ENCODE results near the gene CETN3.

Gene CETN3

DNA sequence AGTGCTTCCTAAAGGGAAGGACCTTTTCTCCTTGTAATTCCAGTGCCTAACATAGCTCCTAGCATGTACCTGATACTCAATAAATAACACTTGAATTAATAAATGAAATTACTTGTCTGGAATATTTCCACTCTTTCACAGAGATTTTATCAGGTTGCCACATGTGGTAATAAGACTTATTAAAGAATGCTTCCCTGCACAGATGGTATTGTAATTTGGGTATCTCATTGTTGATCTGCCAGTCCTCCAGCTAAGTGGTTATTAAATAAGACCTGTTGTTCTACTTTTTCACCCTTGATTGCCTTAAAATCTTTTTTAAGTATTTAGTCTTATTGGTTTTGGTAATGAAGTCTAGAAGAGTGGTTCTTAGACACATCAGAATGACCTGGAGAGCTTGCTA lies 28.1 kb upstream of the CETN3 start:
- Histone ChIP-seq H3K9ac (ENCODE audit: low read depth, low read length, poor library complexity) (no peak overlapping the region), H3K4me3 (ENCODE audit: low read length in 2 of 2) (no peak overlapping the region), H4K91ac (ENCODE audit: low read depth, low read length, poor library complexity) (no peak overlapping the region), H3K23ac (ENCODE audit: low read depth, low read length, poor library complexity) (no peak overlapping the region), H3K27me3 (ENCODE audit: control insufficient read depth in 3 of 3, insufficient read depth in 3 of 3, low read depth in 1 of 3, low read length in 3 of 3) (no peaks in the 10 kb centered on the region), H3K18ac (ENCODE audit: low read length) (no peak overlapping the region), H2BK120ac (ENCODE audit: low read depth, low read length) (no peak overlapping the region), H2BK12ac (ENCODE audit: low read length) (no peak overlapping the region), H3K4me2 (ENCODE audit: insufficient read depth, low read length, poor library complexity, severe bottlenecking) (no peak overlapping the region), H3K79me1 (ENCODE audit: low read depth, low read length) (no peaks in the 10 kb centered on the region), H2AFZ (ENCODE audit: low read length) (no peak overlapping the region), H3K36me3 (replicated peaks in 1 of 2; ENCODE audit: control insufficient read depth in 2 of 2, insufficient read depth in 2 of 2, low read length in 2 of 2) (no peaks in the 10 kb centered on the region), H3K27ac (replicated peaks; ENCODE audit: low read length) (no peak overlapping the region), H2BK15ac (ENCODE audit: low read length) (no peak overlapping the region), H3K4ac (ENCODE audit: low read length) (no peak overlapping the region), H3K14ac (ENCODE audit: low read length) (no peak overlapping the region), H4K8ac (ENCODE audit: low read depth, low read length) (no peak overlapping the region), H3K4me1 (ENCODE audit: control insufficient read depth in 2 of 2, insufficient read depth in 1 of 2, low read depth in 1 of 2, low read length in 2 of 2) (no peaks in the 10 kb centered on the region), H2BK5ac (ENCODE audit: low read length) (no peak overlapping the region), H3K9me3 (replicated peaks in 1 of 2; ENCODE audit: control insufficient read depth in 2 of 2, insufficient read depth in 1 of 2, low read depth in 1 of 2, low read length in 2 of 2) (no peaks in the 10 kb centered on the region), H2AK5ac (ENCODE audit: low read depth, low read length) (no peak overlapping the region)
- DNase-seq (ENCODE audit: low spot score), result no peak

DNA sequence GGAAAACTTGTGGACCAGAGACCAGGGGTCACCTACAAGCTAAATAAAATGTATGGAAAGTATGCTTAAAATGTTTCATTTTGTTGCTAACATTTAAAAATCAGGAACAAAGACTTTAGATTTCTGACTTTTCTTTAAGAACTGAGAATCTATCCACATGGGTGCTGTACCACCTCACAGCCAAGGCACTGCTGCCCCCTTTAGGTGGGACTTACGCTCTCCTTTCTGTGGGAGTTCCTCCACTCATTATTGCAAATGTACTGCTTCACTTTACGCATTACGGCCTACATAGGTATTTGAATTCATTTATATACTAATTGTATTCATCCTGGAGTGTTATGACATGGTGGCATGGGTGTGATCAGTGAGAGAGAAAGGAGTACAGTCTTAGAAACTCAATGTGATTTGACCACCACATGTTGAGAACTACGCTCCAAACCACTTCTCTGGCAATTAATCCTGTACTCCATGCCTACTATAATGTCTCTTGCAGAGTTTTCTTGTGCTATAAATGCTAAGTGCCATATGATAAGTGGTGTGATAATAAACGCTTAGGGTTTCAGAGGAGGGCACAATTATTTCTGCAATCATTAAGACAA lies 24.7 kb upstream of the CETN3 start:
- DNase-seq (ENCODE audit: low spot score), result no peak
- Histone ChIP-seq H4K91ac (ENCODE audit: low read depth, low read length, poor library complexity) (no peak overlapping the region), H2BK120ac (ENCODE audit: low read depth, low read length) (no peak overlapping the region), H3K23ac (ENCODE audit: low read depth, low read length, poor library complexity) (no peak overlapping the region), H3K9me3 (replicated peaks in 1 of 2; ENCODE audit: control insufficient read depth in 2 of 2, insufficient read depth in 1 of 2, low read depth in 1 of 2, low read length in 2 of 2) (no peaks in the 10 kb centered on the region), H2BK5ac (ENCODE audit: low read length) (no peak overlapping the region), H2BK12ac (ENCODE audit: low read length) (no peak overlapping the region), H3K4ac (ENCODE audit: low read length) (no peak overlapping the region), H2BK15ac (ENCODE audit: low read length) (no peak overlapping the region), H3K9ac (ENCODE audit: low read depth, low read length, poor library complexity) (no peak overlapping the region), H3K4me3 (ENCODE audit: low read length in 2 of 2) (no peak overlapping the region), H3K27ac (replicated peaks; ENCODE audit: low read length) (no peak overlapping the region), H3K27me3 (ENCODE audit: control insufficient read depth in 3 of 3, insufficient read depth in 3 of 3, low read depth in 1 of 3, low read length in 3 of 3) (no peaks in the 10 kb centered on the region), H3K36me3 (replicated peaks in 1 of 2; ENCODE audit: control insufficient read depth in 2 of 2, insufficient read depth in 2 of 2, low read length in 2 of 2) (no peaks in the 10 kb centered on the region), H4K8ac (ENCODE audit: low read depth, low read length) (no peak overlapping the region), H3K4me2 (ENCODE audit: insufficient read depth, low read length, poor library complexity, severe bottlenecking) (no peak overlapping the region), H3K4me1 (ENCODE audit: control insufficient read depth in 2 of 2, insufficient read depth in 1 of 2, low read depth in 1 of 2, low read length in 2 of 2) (no peaks in the 10 kb centered on the region), H3K79me1 (ENCODE audit: low read depth, low read length) (no peaks in the 10 kb centered on the region), H2AFZ (ENCODE audit: low read length) (peak overlapping the region; percentile 30), H2AK5ac (ENCODE audit: low read depth, low read length) (no peak overlapping the region), H3K14ac (ENCODE audit: low read length) (no peak overlapping the region), H3K18ac (ENCODE audit: low read length) (no peak overlapping the region)
- WGBS, 2 donors (ENCODE audit: extremely low coverage in 2 of 2, insufficient read length in 2 of 2, insufficient replicate concordance in 1 of 2), result no CpG with 5 or more reads among the region's 5 CpGs

DNA sequence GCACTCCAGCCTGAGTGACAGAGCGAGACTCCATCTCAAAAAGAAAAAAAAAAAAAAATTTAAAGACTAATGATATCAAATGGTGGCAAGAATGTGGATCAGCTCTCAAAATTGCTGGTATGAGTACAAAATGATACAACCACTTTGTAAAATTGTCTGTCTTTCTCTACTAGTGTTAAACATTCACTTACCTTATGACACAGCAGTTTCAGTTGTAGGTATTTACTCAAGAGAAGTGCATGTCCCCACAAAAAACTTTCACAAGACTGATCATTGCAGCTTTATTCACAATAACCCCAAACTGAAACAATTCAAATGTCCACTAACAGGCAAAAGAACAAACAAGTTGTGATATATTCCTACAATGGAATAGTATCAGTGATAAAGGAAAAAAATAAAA lies 14.7 kb upstream of the CETN3 start:
- H3K79me1 ChIP-seq (ENCODE audit: low read depth, low read length), result no peaks in the 10 kb centered on the region
- H2BK15ac ChIP-seq (ENCODE audit: low read length), result no peak overlapping the region
- no peak overlapping the region for H4K91ac ChIP-seq (ENCODE audit: low read depth, low read length, poor library complexity)
- H3K27me3 ChIP-seq (ENCODE audit: control insufficient read depth in 3 of 3, insufficient read depth in 3 of 3, low read depth in 1 of 3, low read length in 3 of 3), result no peaks in the 10 kb centered on the region
- H2AFZ ChIP-seq (ENCODE audit: low read length), result no peak overlapping the region
- no peak overlapping the region for H2AK5ac ChIP-seq (ENCODE audit: low read depth, low read length)
- no peak overlapping the region for H3K4me2 ChIP-seq (ENCODE audit: insufficient read depth, low read length, poor library complexity, severe bottlenecking)
- H3K14ac ChIP-seq (ENCODE audit: low read length), result no peak overlapping the region
- no peaks in the 10 kb centered on the region for H3K36me3 ChIP-seq (replicated peaks in 1 of 2; ENCODE audit: control insufficient read depth in 2 of 2, insufficient read depth in 2 of 2, low read length in 2 of 2)
- H3K4me3 ChIP-seq (ENCODE audit: low read length in 2 of 2), result no peak overlapping the region
- H3K9me3 ChIP-seq (replicated peaks in 1 of 2; ENCODE audit: control insufficient read depth in 2 of 2, insufficient read depth in 1 of 2, low read depth in 1 of 2, low read length in 2 of 2), result no peaks in the 10 kb centered on the region
- H2BK5ac ChIP-seq (ENCODE audit: low read length), result no peak overlapping the region
- no peak overlapping the region for H3K4ac ChIP-seq (ENCODE audit: low read length)
- no peak overlapping the region for H3K23ac ChIP-seq (ENCODE audit: low read depth, low read length, poor library complexity)
- H3K4me1 ChIP-seq (ENCODE audit: control insufficient read depth in 2 of 2, insufficient read depth in 1 of 2, low read depth in 1 of 2, low read length in 2 of 2), result peaks cover 0 to 1% of the 10 kb centered on the region in 2 donors
- H4K8ac ChIP-seq (ENCODE audit: low read depth, low read length), result no peak overlapping the region
- WGBS, 2 donors (ENCODE audit: extremely low coverage in 2 of 2, insufficient read length in 2 of 2, insufficient replicate concordance in 1 of 2), result no CpG with 5 or more reads among the region's 1 CpG
- no peak overlapping the region for H3K9ac ChIP-seq (ENCODE audit: low read depth, low read length, poor library complexity)
- DNase-seq (ENCODE audit: low spot score), result no peak
- H2BK120ac ChIP-seq (ENCODE audit: low read depth, low read length), result no peak overlapping the region
- no peak overlapping the region for H2BK12ac ChIP-seq (ENCODE audit: low read length)
- no peak overlapping the region for H3K18ac ChIP-seq (ENCODE audit: low read length)
- H3K27ac ChIP-seq (replicated peaks; ENCODE audit: low read length), result no peak overlapping the region

GRCh38 chr5:90421136-90421535 lies 11.6 kb upstream of the CETN3 start:
- H3K9ac ChIP-seq (ENCODE audit: low read depth, low read length, poor library complexity), result no peak overlapping the region
- no peak overlapping the region for H3K27ac ChIP-seq (replicated peaks; ENCODE audit: low read length)
- DNase-seq (ENCODE audit: low spot score), result no peak
- no peak overlapping the region for H3K4ac ChIP-seq (ENCODE audit: low read length)
- H3K9me3 ChIP-seq (replicated peaks in 1 of 2; ENCODE audit: control insufficient read depth in 2 of 2, insufficient read depth in 1 of 2, low read depth in 1 of 2, low read length in 2 of 2), result no peaks in the 10 kb centered on the region
- H2BK120ac ChIP-seq (ENCODE audit: low read depth, low read length), result no peak overlapping the region
- no peak overlapping the region for H4K8ac ChIP-seq (ENCODE audit: low read depth, low read length)
- H2AK5ac ChIP-seq (ENCODE audit: low read depth, low read length), result no peak overlapping the region
- no peak overlapping the region for H2BK5ac ChIP-seq (ENCODE audit: low read length)
- H4K91ac ChIP-seq (ENCODE audit: low read depth, low read length, poor library complexity), result no peak overlapping the region
- no peak overlapping the region for H3K23ac ChIP-seq (ENCODE audit: low read depth, low read length, poor library complexity)
- no peak overlapping the region for H2BK12ac ChIP-seq (ENCODE audit: low read length)
- H3K4me1 ChIP-seq (ENCODE audit: control insufficient read depth in 2 of 2, insufficient read depth in 1 of 2, low read depth in 1 of 2, low read length in 2 of 2), result peaks cover 0 to 1% of the 10 kb centered on the region in 2 donors
- no peak overlapping the region for H3K18ac ChIP-seq (ENCODE audit: low read length)
- no peaks in the 10 kb centered on the region for H3K27me3 ChIP-seq (ENCODE audit: control insufficient read depth in 3 of 3, insufficient read depth in 3 of 3, low read depth in 1 of 3, low read length in 3 of 3)
- no peak overlapping the region for H2BK15ac ChIP-seq (ENCODE audit: low read length)
- no peak overlapping the region for H3K4me2 ChIP-seq (ENCODE audit: insufficient read depth, low read length, poor library complexity, severe bottlenecking)
- no peak overlapping the region for H3K14ac ChIP-seq (ENCODE audit: low read length)
- WGBS, 2 donors (ENCODE audit: extremely low coverage in 2 of 2, insufficient read length in 2 of 2, insufficient replicate concordance in 1 of 2), result no CpG with 5 or more reads among the region's 4 CpGs
- peak overlapping the region; percentile 14 for H2AFZ ChIP-seq (ENCODE audit: low read length)
- no peaks in the 10 kb centered on the region for H3K79me1 ChIP-seq (ENCODE audit: low read depth, low read length)
- H3K36me3 ChIP-seq (replicated peaks in 1 of 2; ENCODE audit: control insufficient read depth in 2 of 2, insufficient read depth in 2 of 2, low read length in 2 of 2), result no peaks in the 10 kb centered on the region
- no peak overlapping the region for H3K4me3 ChIP-seq (ENCODE audit: low read length in 2 of 2)

Measured in neuronal stem cell (in vitro differentiated cells).